ENCODE data around the gene FLNB.

The FLNB gene

DNA sequence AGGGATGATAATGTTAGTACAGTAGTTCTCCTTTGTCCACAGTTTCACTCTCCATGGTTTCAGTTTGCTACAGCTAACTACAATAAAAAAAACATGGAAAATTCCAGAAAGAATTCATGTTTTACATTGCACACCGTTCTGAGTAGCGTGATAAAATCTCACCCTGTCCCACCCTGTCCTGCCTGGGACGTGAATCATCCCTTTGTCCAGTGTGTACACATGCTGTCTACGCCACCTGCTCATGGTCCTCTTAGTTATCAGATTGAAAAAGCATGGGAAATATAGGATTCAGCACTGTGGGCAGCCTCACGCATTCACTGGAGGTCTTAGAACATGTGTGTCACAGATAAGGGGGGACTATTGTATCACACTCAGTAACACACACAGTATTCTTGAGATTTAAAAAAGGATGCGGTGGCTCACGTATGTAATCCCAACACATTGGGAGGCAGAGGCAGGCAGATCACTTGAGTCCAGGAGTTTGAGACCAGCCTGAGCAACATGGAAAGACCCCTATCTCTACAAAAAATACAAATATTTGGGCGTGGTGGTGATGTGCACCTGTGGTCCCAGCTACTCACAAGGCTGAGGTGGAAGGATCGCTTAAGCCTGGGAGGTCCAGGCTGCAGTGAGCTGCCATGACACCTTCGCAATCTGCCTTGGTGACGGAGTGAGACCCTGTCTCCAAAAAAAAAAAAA lies 8.7 kb upstream of the FLNB start:
- H3K9me3 ChIP-seq (ENCODE audit: severe bottlenecking), result no peaks in the 10 kb centered on the region
- no peaks in the 10 kb centered on the region for H3K27me3 ChIP-seq (ENCODE audit: insufficient read depth, poor library complexity, severe bottlenecking)
- ATAC-seq (ENCODE audit: low read depth) (peak; percentile 75), DNase-seq (ENCODE audit: low spot score) (no peak)
- H3K36me3 ChIP-seq (ENCODE audit: low read depth), result no peaks in the 10 kb centered on the region
- H3K4me1 ChIP-seq (ENCODE audit: insufficient read depth, poor library complexity, severe bottlenecking), result peaks cover 42% of the 10 kb centered on the region
- peak overlapping the region; percentile 96 for H3K27ac ChIP-seq (ENCODE audit: poor library complexity, severe bottlenecking)
- TF ChIP-seq, protein P1, sequence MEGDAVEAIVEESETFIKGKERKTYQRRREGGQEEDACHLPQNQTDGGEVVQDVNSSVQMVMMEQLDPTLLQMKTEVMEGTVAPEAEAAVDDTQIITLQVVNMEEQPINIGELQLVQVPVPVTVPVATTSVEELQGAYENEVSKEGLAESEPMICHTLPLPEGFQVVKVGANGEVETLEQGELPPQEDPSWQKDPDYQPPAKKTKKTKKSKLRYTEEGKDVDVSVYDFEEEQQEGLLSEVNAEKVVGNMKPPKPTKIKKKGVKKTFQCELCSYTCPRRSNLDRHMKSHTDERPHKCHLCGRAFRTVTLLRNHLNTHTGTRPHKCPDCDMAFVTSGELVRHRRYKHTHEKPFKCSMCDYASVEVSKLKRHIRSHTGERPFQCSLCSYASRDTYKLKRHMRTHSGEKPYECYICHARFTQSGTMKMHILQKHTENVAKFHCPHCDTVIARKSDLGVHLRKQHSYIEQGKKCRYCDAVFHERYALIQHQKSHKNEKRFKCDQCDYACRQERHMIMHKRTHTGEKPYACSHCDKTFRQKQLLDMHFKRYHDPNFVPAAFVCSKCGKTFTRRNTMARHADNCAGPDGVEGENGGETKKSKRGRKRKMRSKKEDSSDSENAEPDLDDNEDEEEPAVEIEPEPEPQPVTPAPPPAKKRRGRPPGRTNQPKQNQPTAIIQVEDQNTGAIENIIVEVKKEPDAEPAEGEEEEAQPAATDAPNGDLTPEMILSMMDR (IDR thresholded peaks at IDR 0.05; ENCODE audit: poor library complexity, severe bottlenecking), result no peak
- no peak overlapping the region for H3K4me3 ChIP-seq (ENCODE audit: severe bottlenecking)

DNA sequence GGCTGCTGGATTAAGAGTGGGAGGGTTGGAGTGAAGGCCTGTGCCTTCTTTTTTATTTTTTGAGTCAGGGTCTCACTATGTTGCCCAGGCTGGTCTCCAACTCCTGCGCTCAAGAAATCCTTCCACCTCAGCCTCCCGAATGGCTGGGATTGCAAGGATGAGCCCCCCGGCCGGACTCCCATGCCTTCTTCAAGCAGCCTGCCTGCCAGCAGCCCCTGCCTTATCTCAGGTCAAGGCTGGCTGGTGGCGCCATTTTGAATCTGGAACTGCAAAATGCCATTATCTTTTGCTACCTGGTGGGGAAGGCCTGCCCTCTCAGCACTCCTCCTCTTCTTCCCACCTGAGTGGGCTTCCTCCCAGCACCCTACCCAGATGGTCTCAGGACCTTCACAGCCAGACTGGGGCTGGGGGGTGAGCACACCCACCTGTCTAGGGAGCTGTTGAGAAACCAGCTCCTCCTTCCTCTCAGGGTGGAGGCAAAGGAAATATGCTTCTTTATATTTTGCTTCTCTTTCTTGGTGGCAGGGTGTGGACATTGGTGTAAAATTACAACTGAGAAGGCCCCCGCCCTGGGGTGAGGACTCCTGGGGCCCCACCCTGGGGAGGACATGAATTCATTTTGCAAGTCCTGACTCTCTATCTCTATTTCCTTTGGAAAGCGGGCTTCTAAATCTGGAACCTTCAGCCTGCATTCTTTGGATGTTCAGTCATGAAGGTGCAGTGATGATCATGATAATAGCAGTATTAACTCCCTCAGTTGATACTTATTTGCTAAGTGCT lies 7.7 kb upstream of the FLNB start:
- DNase-seq (ENCODE audit: low spot score), result peak; percentile 88
- TF ChIP-seq, protein P1 (IDR thresholded peaks at IDR 0.05; ENCODE audit: poor library complexity, severe bottlenecking), result no peak

DNA sequence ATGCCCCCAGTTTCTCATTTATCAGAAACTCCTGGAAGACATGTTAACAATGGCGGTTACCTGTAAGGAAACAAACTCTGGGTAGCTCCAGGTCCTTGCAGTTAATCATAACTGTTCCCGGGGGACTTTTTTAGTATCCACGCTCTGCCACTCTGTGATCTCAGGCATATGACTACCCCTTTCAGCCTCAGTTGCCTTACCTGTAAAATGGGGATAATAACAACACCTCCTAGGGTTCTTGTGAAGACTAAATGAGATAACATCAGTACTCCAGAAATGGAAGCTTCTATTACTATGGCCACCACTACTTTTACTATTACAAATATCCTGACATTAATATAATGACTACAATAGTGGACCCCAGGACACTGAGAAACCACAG lies 7.1 kb upstream of the FLNB start:
- TF ChIP-seq, protein P1 (IDR thresholded peaks at IDR 0.05; ENCODE audit: poor library complexity, severe bottlenecking), result no peak
- DNase-seq (ENCODE audit: low spot score) (no peak), ATAC-seq (ENCODE audit: low read depth) (no peak)
- H3K36me3 ChIP-seq (ENCODE audit: low read depth), result no peaks in the 10 kb centered on the region
- H3K27me3 ChIP-seq (ENCODE audit: insufficient read depth, poor library complexity, severe bottlenecking), result no peaks in the 10 kb centered on the region
- H3K4me3 ChIP-seq (ENCODE audit: severe bottlenecking), result no peak overlapping the region
- H3K9me3 ChIP-seq (ENCODE audit: severe bottlenecking), result no peaks in the 10 kb centered on the region
- H3K27ac ChIP-seq (ENCODE audit: poor library complexity, severe bottlenecking), result peak overlapping the region; percentile 96
- H3K4me1 ChIP-seq (ENCODE audit: insufficient read depth, poor library complexity, severe bottlenecking), result peaks cover 55% of the 10 kb centered on the region

More for the DNA sequence above, 7.7 kb upstream of the FLNB start:
- Histone ChIP-seq H3K27ac (ENCODE audit: poor library complexity, severe bottlenecking) (peak overlapping the region; percentile 96), H3K27me3 (ENCODE audit: insufficient read depth, poor library complexity, severe bottlenecking) (no peaks in the 10 kb centered on the region), H3K36me3 (ENCODE audit: low read depth) (no peaks in the 10 kb centered on the region), H3K4me3 (ENCODE audit: severe bottlenecking) (no peak overlapping the region), H3K4me1 (ENCODE audit: insufficient read depth, poor library complexity, severe bottlenecking) (peaks cover 51% of the 10 kb centered on the region), H3K9me3 (ENCODE audit: severe bottlenecking) (no peaks in the 10 kb centered on the region)
- ATAC-seq (ENCODE audit: low read depth), result peak; percentile 69

DNA sequence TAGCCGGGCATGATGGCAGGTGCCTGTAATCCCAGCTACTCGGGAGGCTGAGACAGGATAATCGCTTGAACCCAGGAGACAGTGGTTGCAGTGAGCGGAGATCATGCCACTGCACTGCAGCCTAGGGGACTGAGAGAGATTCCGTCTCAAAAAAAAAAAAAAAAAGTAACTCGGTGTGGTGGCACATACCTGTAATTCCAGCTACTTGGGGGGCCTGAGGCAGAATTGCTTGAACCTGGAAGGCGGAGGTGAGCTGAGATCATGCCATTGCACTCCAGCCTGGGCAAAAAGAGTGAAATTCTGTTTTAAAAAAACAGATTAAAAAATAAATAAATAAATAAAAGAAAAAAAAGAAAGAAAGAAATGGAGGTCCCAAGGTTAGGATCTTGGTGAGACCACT lies 6.2 kb upstream of the FLNB start:
- TF ChIP-seq, protein P1 (IDR thresholded peaks at IDR 0.05; ENCODE audit: poor library complexity, severe bottlenecking), result no peak
- Histone ChIP-seq H3K4me1 (ENCODE audit: insufficient read depth, poor library complexity, severe bottlenecking) (peaks cover 61% of the 10 kb centered on the region), H3K27me3 (ENCODE audit: insufficient read depth, poor library complexity, severe bottlenecking) (no peaks in the 10 kb centered on the region), H3K27ac (ENCODE audit: poor library complexity, severe bottlenecking) (peak overlapping the region; percentile 96), H3K9me3 (ENCODE audit: severe bottlenecking) (no peaks in the 10 kb centered on the region), H3K36me3 (ENCODE audit: low read depth) (no peaks in the 10 kb centered on the region), H3K4me3 (ENCODE audit: severe bottlenecking) (no peak overlapping the region)
- no peak for ATAC-seq (ENCODE audit: low read depth)
- DNase-seq (ENCODE audit: low spot score), result no peak

DNA sequence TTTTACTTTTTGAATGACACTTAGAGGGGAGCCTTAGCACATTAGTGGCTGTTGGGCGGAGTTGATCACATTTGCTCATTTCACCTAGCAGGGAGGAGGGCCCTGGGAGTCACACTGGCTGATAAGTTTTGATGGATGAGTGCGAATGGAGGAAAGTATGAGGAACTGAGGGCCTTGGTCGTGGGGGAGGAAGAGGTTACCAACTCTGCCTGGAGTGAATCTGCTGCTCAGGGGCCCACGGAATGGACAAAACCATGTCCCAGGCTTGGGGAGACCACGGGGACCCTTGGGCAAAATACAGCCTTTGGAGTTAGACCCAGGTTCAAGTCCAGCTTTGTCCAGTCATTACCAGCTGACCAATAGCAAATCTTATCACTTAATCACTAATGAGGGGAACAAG lies 5.1 kb upstream of the FLNB start:
- Histone ChIP-seq H3K36me3 (ENCODE audit: low read depth) (no peaks in the 10 kb centered on the region), H3K4me1 (ENCODE audit: insufficient read depth, poor library complexity, severe bottlenecking) (peaks cover 61% of the 10 kb centered on the region), H3K9me3 (ENCODE audit: severe bottlenecking) (no peaks in the 10 kb centered on the region), H3K27me3 (ENCODE audit: insufficient read depth, poor library complexity, severe bottlenecking) (no peaks in the 10 kb centered on the region), H3K27ac (ENCODE audit: poor library complexity, severe bottlenecking) (peak overlapping the region; percentile 96), H3K4me3 (ENCODE audit: severe bottlenecking) (no peak overlapping the region)
- DNase-seq (ENCODE audit: low spot score) (no peak), ATAC-seq (ENCODE audit: low read depth) (no peak)
- TF ChIP-seq, protein P1 (IDR thresholded peaks at IDR 0.05; ENCODE audit: poor library complexity, severe bottlenecking), result no peak
